Adipose tissue (tissue), 3 donors: ENCODE results near the gene TMEM271. TPM values are rescaled to one million over a fixed set of nuclear protein-coding genes. Genes with fewer than 3 reads are reported as not detected.
"Not testable (repeated sequence)": the region's sequence is repeated elsewhere in the genome, so short reads cannot be mapped to it uniquely, and the experiment has no call there.

Source experiments
- H3K27ac ChIP-seq: one replicate; pipeline ENCODE4 v1.5.1; 2013; ENCODE audit warnings: low read depth, low read length
- WGBS, 3 donors: extraction: QIAGEN DNeasy Blood & Tissue Kit; methylation state at CpG; one replicate each; pipeline ENCODE4 v1.1.7; 2013; 5-methylcytosine and 5-hydroxymethylcytosine counted together
- polyA plus RNA-seq, 3 donors: library from polyadenylated mRNA; stranded (reverse); fragments of 200-250 nt; gene quantifications; one replicate each; pipeline ENCODE4 v1.2.3, GENCODE V29; 2013
- donor health status: healthy with polysubstance abuse.
- donor health status: Bipolar disorder and iron deficiency.
- donor health status: healthy.

TMEM271 gene
- polyA plus RNA-seq, 3 donors, result 0.02 TPM; not detected in 2

- WGBS, 3 donors, result 73 to 79% (median 78%) methylated on average over 17 of the region's 17 CpGs
- H3K27ac ChIP-seq, result no peak overlapping the region
Measured at GRCh38 chr4:569958-570667, 6.0 kb downstream of the TMEM271 start.

GRCh38 chr4:568962-569361, 7.1 kb downstream of the TMEM271 start:
- no peak overlapping the region for H3K27ac ChIP-seq
- WGBS, 3 donors, result 65 to 76% (median 72%) methylated on average over 5 of the region's 5 CpGs

GRCh38 chr4:568351-568652, 7.8 kb downstream of the TMEM271 start:
- H3K27ac ChIP-seq, result no peak overlapping the region
- 39 to 57% (median 50%) methylated on average over 2 of the region's 2 CpGs for WGBS, 3 donors

DNA sequence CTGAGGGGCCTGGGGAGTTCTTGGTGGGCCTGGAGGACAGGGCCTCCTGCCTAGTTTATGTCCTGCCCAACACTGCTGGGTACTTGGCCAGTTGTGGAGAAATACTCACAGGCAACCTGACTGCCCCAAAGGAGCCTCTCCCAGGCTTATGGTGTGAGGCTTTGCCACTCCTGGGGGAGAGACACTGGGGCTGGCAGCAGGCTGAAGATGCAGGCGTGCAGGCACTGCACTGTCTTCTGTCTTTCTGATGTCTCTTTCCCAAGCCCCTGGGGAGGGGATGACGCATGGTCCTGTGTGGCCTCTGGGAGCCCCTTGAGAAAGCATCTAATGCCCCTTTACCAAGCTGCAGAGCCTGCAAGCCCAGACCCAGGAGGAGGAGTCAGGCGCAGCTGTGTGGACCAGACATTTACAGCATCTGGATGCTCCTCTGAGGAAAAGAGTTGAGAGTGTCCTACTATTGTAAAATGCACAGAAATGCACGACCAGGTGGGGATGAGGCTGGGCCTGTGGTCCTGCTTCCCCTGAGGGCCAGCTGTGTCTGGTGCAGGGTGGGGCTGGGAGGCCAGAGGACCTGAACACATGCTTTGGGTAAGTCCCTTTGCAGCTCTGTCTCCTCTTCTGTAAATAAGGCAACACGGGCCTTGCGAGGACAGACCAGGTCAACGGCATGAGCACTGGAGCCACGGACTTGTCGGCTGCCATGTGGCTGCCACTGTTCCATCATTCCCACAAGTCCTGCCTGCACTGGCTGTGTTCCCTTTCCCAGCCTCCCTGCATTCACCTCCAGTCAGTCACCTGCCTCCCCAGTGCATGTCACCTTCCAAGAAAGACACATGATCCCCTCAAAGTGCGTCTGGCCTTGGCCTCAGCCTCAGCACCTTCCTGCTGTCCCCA, 8.4 kb downstream of the TMEM271 start:
- WGBS, 3 donors, result 67 to 79% (median 75%) methylated on average over 10 of the region's 10 CpGs
- H3K27ac ChIP-seq, result no peak overlapping the region

- 56 to 73% (median 59%) methylated on average over 2 of the region's 2 CpGs for WGBS, 3 donors
- no peak overlapping the region for H3K27ac ChIP-seq
Measured at GRCh38 chr4:566508-567295, 9.4 kb downstream of the TMEM271 start.

DNA sequence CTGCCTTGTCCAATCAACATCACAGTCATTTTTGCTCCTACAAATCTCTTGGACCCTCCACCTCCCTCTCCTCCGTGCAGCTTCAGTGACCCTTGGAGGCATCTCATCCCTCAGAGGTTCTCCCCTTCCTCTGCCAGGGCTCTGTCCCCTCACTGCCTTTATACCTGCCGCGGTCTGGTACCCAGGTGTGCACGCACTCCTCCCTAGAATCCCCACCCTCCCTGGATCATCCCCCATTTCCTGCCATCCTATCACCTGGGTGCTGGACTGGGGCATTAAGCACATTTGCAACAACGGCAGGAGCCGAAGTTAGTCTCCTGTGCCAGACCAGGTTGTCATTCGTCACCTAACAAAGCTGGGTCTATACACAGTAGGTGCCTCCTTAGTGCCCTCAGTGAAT, 10.1 kb downstream of the TMEM271 start:
- 87 to 93% (median 91%) methylated on average over 7 of the region's 7 CpGs for WGBS, 3 donors
- H3K27ac ChIP-seq, result no peak overlapping the region

DNA sequence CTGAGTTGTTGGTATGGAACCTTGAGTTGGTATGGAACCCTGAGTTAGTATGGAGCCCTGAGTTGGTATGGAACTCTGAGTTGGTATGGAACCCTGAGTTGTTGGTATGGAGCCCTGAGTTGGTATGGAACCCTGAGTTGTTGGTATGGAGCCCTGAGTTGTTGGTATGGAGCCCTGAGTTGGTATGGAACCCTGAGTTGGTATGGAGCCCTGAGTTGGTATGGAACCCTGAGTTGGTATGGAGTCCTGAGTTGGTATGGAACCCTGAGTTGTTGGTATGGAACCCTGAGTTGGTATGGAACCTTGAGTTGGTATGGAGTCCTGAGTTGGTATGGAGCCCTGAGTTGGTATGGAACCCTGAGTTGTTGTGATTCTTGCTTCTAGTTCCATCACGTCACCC, 10.5 kb downstream of the TMEM271 start:
- not testable (repeated sequence) for H3K27ac ChIP-seq
- 78 to 89% (median 86%) methylated on average over 1 of the region's 1 CpG for WGBS, 3 donors

GRCh38 chr4:562458-562857, 13.6 kb downstream of the TMEM271 start:
- 72 to 84% (median 81%) methylated on average over 2 of the region's 2 CpGs for WGBS, 3 donors
- H3K27ac ChIP-seq, result not testable (repeated sequence)

- 80 to 81% (median 80%) methylated on average over 5 of the region's 5 CpGs for WGBS, 3 donors
- no peak overlapping the region for H3K27ac ChIP-seq
Measured at GRCh38 chr4:561426-561825, 14.7 kb downstream of the TMEM271 start.

- 69 to 73% (median 71%) methylated on average over 12 of the region's 12 CpGs for WGBS, 3 donors
- H3K27ac ChIP-seq, result no peak overlapping the region
Measured at GRCh38 chr4:560731-561291, 15.3 kb downstream of the TMEM271 start.

- no peak overlapping the region for H3K27ac ChIP-seq
- WGBS, 3 donors, result 67 to 81% (median 79%) methylated on average over 9 of the region's 9 CpGs
Measured at GRCh38 chr4:560061-560460, 16.0 kb downstream of the TMEM271 start.

- H3K27ac ChIP-seq, result no peak overlapping the region
- 79 to 87% (median 85%) methylated on average over 14 of the region's 14 CpGs for WGBS, 3 donors
Measured at GRCh38 chr4:555566-556275, 20.4 kb downstream of the TMEM271 start.

GRCh38 chr4:554793-555320, 21.2 kb downstream of the TMEM271 start:
- not testable (repeated sequence) for H3K27ac ChIP-seq
- WGBS, 3 donors, result 66 to 73% (median 73%) methylated on average over 3 of the region's 3 CpGs

DNA sequence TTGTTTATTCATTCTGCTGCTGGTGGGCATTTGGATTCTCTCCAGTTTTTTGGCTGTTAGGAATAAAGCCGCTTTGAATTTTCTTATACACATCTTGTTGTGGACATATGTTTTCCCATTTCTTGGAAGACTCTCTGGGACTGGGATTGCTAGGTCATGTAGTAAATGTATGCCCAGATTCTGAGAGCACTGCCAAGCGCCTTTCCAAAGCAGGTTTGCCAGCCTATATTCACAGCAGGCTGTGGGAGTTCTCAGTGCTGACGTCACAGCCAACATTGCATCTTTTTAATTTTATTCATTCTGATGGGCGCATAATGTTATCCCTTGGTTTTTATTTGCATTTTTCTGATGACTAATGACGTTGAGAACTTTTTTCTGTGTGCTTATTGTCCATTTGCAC, 24.1 kb downstream of the TMEM271 start:
- 65 to 79% (median 76%) methylated on average over 5 of the region's 5 CpGs for WGBS, 3 donors
- no peak overlapping the region for H3K27ac ChIP-seq

- H3K27ac ChIP-seq, result not testable (repeated sequence)
- 91 to 95% (median 93%) methylated on average over 18 to 25 of the region's 27 CpGs for WGBS, 3 donors
Measured at GRCh38 chr4:550268-550667, 25.8 kb downstream of the TMEM271 start.

DNA sequence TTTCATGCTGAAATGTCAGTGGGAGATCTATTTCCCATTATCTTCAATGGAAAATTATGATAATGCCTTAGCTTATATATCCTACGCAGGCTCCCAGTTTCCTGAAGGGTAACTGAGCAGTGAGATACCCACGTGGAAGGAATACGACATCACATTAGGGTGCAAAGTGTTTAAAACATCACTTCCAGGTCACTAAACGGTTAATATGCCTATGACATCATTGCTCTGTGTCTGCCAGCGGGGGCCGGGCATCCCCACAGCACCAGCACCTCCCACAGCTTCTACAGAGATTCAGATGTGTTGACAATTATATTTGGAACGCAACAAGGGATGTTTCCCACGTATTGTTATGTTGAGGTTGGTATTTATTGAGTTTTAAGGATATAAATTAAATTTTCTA, 27.1 kb downstream of the TMEM271 start:
- no peak overlapping the region for H3K27ac ChIP-seq
- WGBS, 3 donors, result 22 to 27% (median 26%) methylated on average over 8 of the region's 8 CpGs

- WGBS, 3 donors, result 64 to 81% (median 73%) methylated on average over 5 of the region's 5 CpGs
- H3K27ac ChIP-seq, result no peak overlapping the region
Measured at GRCh38 chr4:545612-546011, 30.5 kb downstream of the TMEM271 start.
